ENCODE results near the gene SLC12A3. TPM values are rescaled to one million over a fixed set of nuclear protein-coding genes. Genes with fewer than 3 reads are reported as not detected.

The SLC12A3 gene
- total and polyA plus RNA-seq, 2 of the 8 experiments (the other 6 are each of a cell fraction or from before 2014, with no cell fraction given): not detected

- Histone ChIP-seq H3K23ac (ENCODE audit: insufficient read length) (no peak overlapping the region), H3K56ac (replicated peaks; ENCODE audit: insufficient read length, low read depth, low read length) (no peak overlapping the region), H3K4ac (replicated peaks; ENCODE audit: insufficient read length, low read depth, low read length) (no peak overlapping the region), H3K79me2 (ENCODE audit: control insufficient read depth in 1 of 2, insufficient read depth in 2 of 2, low read length in 2 of 2) (no peaks in the 10 kb centered on the region), H3K27me3 (replicated peaks in 1 of 4; ENCODE audit: control insufficient read depth in 3 of 4, extremely low read depth in 1 of 4, insufficient read depth in 3 of 4, low read length in 3 of 4) (no peaks in the 10 kb centered on the region; a peak in 1 of 7 replicates), H2BK12ac (ENCODE audit: low read depth, low read length) (no peak overlapping the region), H3K4me1 (replicated peaks in 1 of 4; ENCODE audit: control insufficient read depth in 3 of 4, insufficient read depth in 4 of 4, low read length in 3 of 4) (no peaks in the 10 kb centered on the region), H3K9me3 (ENCODE audit: insufficient read depth in 2 of 2, low read depth in 1 of 2, low read length in 1 of 2) (no peaks in the 10 kb centered on the region), H3K18ac (ENCODE audit: extremely low read depth, low read length) (no peak overlapping the region), H3K4me3 (ENCODE audit: extremely low read depth in 1 of 4, insufficient read depth in 2 of 4, low read depth in 3 of 4, low read length in 4 of 4) (no peak overlapping the region), H2AFZ (ENCODE audit: low read length) (no peak overlapping the region), H4K8ac (ENCODE audit: extremely low read depth, insufficient read depth, low read length) (no peak overlapping the region), H2BK5ac (ENCODE audit: low read depth, low read length) (no peak overlapping the region; the same call in 1 of the 2 replicates), H2BK15ac (ENCODE audit: low read length) (no peak overlapping the region), H3K36me3 (ENCODE audit: control insufficient read depth in 2 of 4, insufficient read depth in 4 of 4, low read length in 3 of 4) (peaks cover 18 to 59% (median 36%) of the 10 kb centered on the region in 4 experiments), H2BK120ac (replicated peaks; ENCODE audit: low read depth, low read length) (no peak overlapping the region), H3K14ac (ENCODE audit: insufficient read length) (no peak overlapping the region), H2BK20ac (ENCODE audit: low read length) (no peak overlapping the region), H3K79me1 (ENCODE audit: low read depth, low read length) (no peaks in the 10 kb centered on the region), H3K23me2 (ENCODE audit: low read depth, low read length) (no peaks in the 10 kb centered on the region), H2AK5ac (ENCODE audit: low read depth, low read length) (no peak overlapping the region), H3K4me2 (ENCODE audit: insufficient read depth in 1 of 2, low read depth in 2 of 2, low read length in 2 of 2) (no peak overlapping the region), H3K27ac (ENCODE audit: low read depth, low read length) (no peak overlapping the region), H4K91ac (replicated peaks; ENCODE audit: insufficient read length, low read length) (no peak overlapping the region), H4K5ac (ENCODE audit: insufficient read length, low read depth, low read length) (no peak overlapping the region), H4K20me1 (replicated peaks in 1 of 2; ENCODE audit: control insufficient read depth in 1 of 2, insufficient read depth in 2 of 2, low read length in 2 of 2) (peaks cover 0 to 4% of the 10 kb centered on the region in 2 experiments), H3K9ac (replicated peaks in 1 of 4; ENCODE audit: extremely low read depth in 1 of 4, low read depth in 3 of 4, low read length in 3 of 4) (no peak overlapping the region)
- POLR2A ChIA-PET (ENCODE audit: partially characterized antibody): interaction anchor here (1.2 to 1.6 kb wide), 2 partner anchors 9 to 89 kb away, joined by 4 read pairs; no protein-coding TSS in a partner anchor
- no peak for DNase-seq (ENCODE audit: low read depth in 1 of 2, low spot score in 2 of 2)
- no peak for FAIRE-seq
- CTCF ChIA-PET (ENCODE audit: partially characterized antibody): interaction anchor here (1.1 to 1.7 kb wide), 5 partner anchors 10 to 55 kb away, joined by 3 to 5 read pairs (median 4); no protein-coding TSS in a partner anchor
- TF ChIP-seq JUN (IDR thresholded peaks at IDR 0.05; ENCODE audit: low read depth, low read length) (no peak), HDAC2 (IDR thresholded peaks at IDR 0.05; ENCODE audit: borderline replicate concordance in 1 of 2, low read depth in 2 of 2, low read length in 2 of 2) (no peak), CREB1 (IDR thresholded peaks at IDR 0.05) (no peak), EP300 (IDR thresholded peaks at IDR 0.05; ENCODE audit: borderline replicate concordance in 1 of 2, low read depth in 2 of 2, low read length in 2 of 2) (no peak), RFX5 (IDR thresholded peaks at IDR 0.05; ENCODE audit: borderline replicate concordance, low read depth, low read length) (no peak), SP1 (IDR thresholded peaks at IDR 0.05; ENCODE audit: low read depth, low read length) (no peak), CBX5 (IDR thresholded peaks at IDR 0.05; ENCODE audit: low read depth, low read length) (no peak), YY1 (IDR thresholded peaks at IDR 0.05; ENCODE audit: low read depth, low read length) (no peak), JUND (IDR thresholded peaks at IDR 0.05; ENCODE audit: low read length) (no peak), POLR2A (IDR thresholded peaks at IDR 0.05; ENCODE audit: control extremely low read depth in 1 of 2, low read depth in 2 of 2, low read length in 2 of 2) (no peak), GTF2F1 (IDR thresholded peaks at IDR 0.05; ENCODE audit: borderline replicate concordance, low read depth, low read length) (no peak), NANOG (IDR thresholded peaks at IDR 0.05; ENCODE audit: insufficient read depth, low read depth, low read length, poor library complexity, severe bottlenecking) (no peak)
- TF ChIP-seq, protein P1, sequence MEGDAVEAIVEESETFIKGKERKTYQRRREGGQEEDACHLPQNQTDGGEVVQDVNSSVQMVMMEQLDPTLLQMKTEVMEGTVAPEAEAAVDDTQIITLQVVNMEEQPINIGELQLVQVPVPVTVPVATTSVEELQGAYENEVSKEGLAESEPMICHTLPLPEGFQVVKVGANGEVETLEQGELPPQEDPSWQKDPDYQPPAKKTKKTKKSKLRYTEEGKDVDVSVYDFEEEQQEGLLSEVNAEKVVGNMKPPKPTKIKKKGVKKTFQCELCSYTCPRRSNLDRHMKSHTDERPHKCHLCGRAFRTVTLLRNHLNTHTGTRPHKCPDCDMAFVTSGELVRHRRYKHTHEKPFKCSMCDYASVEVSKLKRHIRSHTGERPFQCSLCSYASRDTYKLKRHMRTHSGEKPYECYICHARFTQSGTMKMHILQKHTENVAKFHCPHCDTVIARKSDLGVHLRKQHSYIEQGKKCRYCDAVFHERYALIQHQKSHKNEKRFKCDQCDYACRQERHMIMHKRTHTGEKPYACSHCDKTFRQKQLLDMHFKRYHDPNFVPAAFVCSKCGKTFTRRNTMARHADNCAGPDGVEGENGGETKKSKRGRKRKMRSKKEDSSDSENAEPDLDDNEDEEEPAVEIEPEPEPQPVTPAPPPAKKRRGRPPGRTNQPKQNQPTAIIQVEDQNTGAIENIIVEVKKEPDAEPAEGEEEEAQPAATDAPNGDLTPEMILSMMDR (IDR thresholded peaks at IDR 0.05; ENCODE audit: control extremely low read depth in 1 of 3, insufficient read depth in 1 of 3, low read depth in 1 of 3, low read length in 3 of 3): no peak
These were observed 22.9 kb upstream of the SLC12A3 start for GRCh38 chr16:56842133-56842532.

All from H1 (cell line).